ENCODE data around the gene SLC33A1.

GRCh38 chr3:155869691-155870090, 15.5 kb upstream of the SLC33A1 start:
- no peak for TF ChIP-seq CTCF (conservative IDR thresholded peaks at IDR 0.05 in 1 of 2, IDR thresholded peaks at IDR 0.05 in 1 of 2; ENCODE audit: extremely low read depth in 1 of 2, insufficient read depth in 1 of 2, low read depth in 1 of 2, low read length in 2 of 2)
- TF ChIP-seq EZH2 (IDR thresholded peaks at IDR 0.05; ENCODE audit: borderline replicate concordance, low read length), result no peak
